Rectal smooth muscle tissue (tissue), 1 donor: Measurements from ENCODE around the gene LYRM1.
"Not testable (repeated sequence)": the region's sequence is repeated elsewhere in the genome, so short reads cannot be mapped to it uniquely, and the experiment has no call there.

ENCODE experiments used
- H3K27ac ChIP-seq: one replicate; pipeline ENCODE4 v1.7.0; 2013; ENCODE audit warnings: low read depth, low read length, inconsistent platforms
- H3K27me3 ChIP-seq: one replicate; pipeline ENCODE4 v1.7.0; 2013; ENCODE audit warnings: low read length; ENCODE audit not compliant: control insufficient read depth, insufficient read depth
- H3K36me3 ChIP-seq: one replicate; pipeline ENCODE4 v1.7.0; 2013; ENCODE audit warnings: low read length; ENCODE audit not compliant: control insufficient read depth, insufficient read depth
- H3K4me1 ChIP-seq: one replicate; pipeline ENCODE4 v1.7.0; 2013; ENCODE audit warnings: low read length; ENCODE audit not compliant: control insufficient read depth, insufficient read depth
- H3K4me3 ChIP-seq: one replicate; pipeline ENCODE4 v1.7.0; 2013; ENCODE audit warnings: low read length
- H3K9ac ChIP-seq: one replicate; pipeline ENCODE4 v1.7.0; 2013; ENCODE audit warnings: low read length

Gene LYRM1

GRCh38 chr16:20911361-20911760 is 10.8 kb downstream of the LYRM1 start:
- H3K4me3 ChIP-seq, result no peak overlapping the region
- no peak overlapping the region for H3K27ac ChIP-seq
- H3K27me3 ChIP-seq, result no peaks in the 10 kb centered on the region
- H3K9ac ChIP-seq, result no peak overlapping the region
- peaks cover 5% of the 10 kb centered on the region for H3K4me1 ChIP-seq
- no peaks in the 10 kb centered on the region for H3K36me3 ChIP-seq

- Histone ChIP-seq H3K27me3 (no peaks in the 10 kb centered on the region), H3K9ac (no peak overlapping the region), H3K36me3 (peaks cover 2% of the 10 kb centered on the region), H3K27ac (no peak overlapping the region), H3K4me1 (no peaks in the 10 kb centered on the region), H3K4me3 (no peak overlapping the region)
Measured at GRCh38 chr16:20916289-20916688, 15.7 kb downstream of the LYRM1 start.

- no peak overlapping the region for H3K4me3 ChIP-seq
- no peaks in the 10 kb centered on the region for H3K4me1 ChIP-seq
- H3K27ac ChIP-seq, result no peak overlapping the region
- no peak overlapping the region for H3K9ac ChIP-seq
- H3K27me3 ChIP-seq, result no peaks in the 10 kb centered on the region
- H3K36me3 ChIP-seq, result peaks cover 2% of the 10 kb centered on the region
Measured at GRCh38 chr16:20916942-20917341, 16.4 kb downstream of the LYRM1 start.

- Histone ChIP-seq H3K36me3 (peaks cover 2% of the 10 kb centered on the region), H3K27me3 (no peaks in the 10 kb centered on the region), H3K27ac (no peak overlapping the region), H3K9ac (no peak overlapping the region), H3K4me3 (no peak overlapping the region), H3K4me1 (no peaks in the 10 kb centered on the region)
Measured at GRCh38 chr16:20918486-20919239, 18.1 kb downstream of the LYRM1 start.

- H3K27me3 ChIP-seq, result no peaks in the 10 kb centered on the region
- H3K4me1 ChIP-seq, result no peaks in the 10 kb centered on the region
- no peak overlapping the region for H3K9ac ChIP-seq
- no peak overlapping the region for H3K4me3 ChIP-seq
- H3K36me3 ChIP-seq, result peaks cover 2% of the 10 kb centered on the region
- H3K27ac ChIP-seq, result no peak overlapping the region
Measured at GRCh38 chr16:20920091-20920490, 19.5 kb downstream of the LYRM1 start.

GRCh38 chr16:20920799-20921198 is 20.2 kb downstream of the LYRM1 start:
- Histone ChIP-seq H3K27me3 (no peaks in the 10 kb centered on the region), H3K27ac (no peak overlapping the region), H3K9ac (no peak overlapping the region), H3K4me3 (no peak overlapping the region), H3K36me3 (peaks cover 2% of the 10 kb centered on the region), H3K4me1 (no peaks in the 10 kb centered on the region)

GRCh38 chr16:20923876-20924275 is 23.3 kb downstream of the LYRM1 start:
- H3K4me1 ChIP-seq, result no peaks in the 10 kb centered on the region
- no peaks in the 10 kb centered on the region for H3K27me3 ChIP-seq
- no peak overlapping the region for H3K9ac ChIP-seq
- H3K27ac ChIP-seq, result no peak overlapping the region
- no peaks in the 10 kb centered on the region for H3K36me3 ChIP-seq
- H3K4me3 ChIP-seq, result no peak overlapping the region

GRCh38 chr16:20925751-20926150 is 25.2 kb downstream of the LYRM1 start:
- H3K36me3 ChIP-seq, result no peaks in the 10 kb centered on the region
- H3K27ac ChIP-seq, result no peak overlapping the region
- H3K27me3 ChIP-seq, result no peaks in the 10 kb centered on the region
- H3K4me3 ChIP-seq, result no peak overlapping the region
- H3K4me1 ChIP-seq, result no peaks in the 10 kb centered on the region
- no peak overlapping the region for H3K9ac ChIP-seq

GRCh38 chr16:20928774-20929411 is 28.3 kb downstream of the LYRM1 start:
- no peaks in the 10 kb centered on the region for H3K27me3 ChIP-seq
- H3K27ac ChIP-seq, result no peak overlapping the region
- no peak overlapping the region for H3K9ac ChIP-seq
- no peaks in the 10 kb centered on the region for H3K36me3 ChIP-seq
- H3K4me1 ChIP-seq, result no peaks in the 10 kb centered on the region
- H3K4me3 ChIP-seq, result no peak overlapping the region

- H3K27ac ChIP-seq, H3K4me1 ChIP-seq: not testable (repeated sequence)
Measured at GRCh38 chr16:20929676-20930364, 29.2 kb downstream of the LYRM1 start.

GRCh38 chr16:20930365-20930690 is 29.8 kb downstream of the LYRM1 start:
- no peaks in the 10 kb centered on the region for H3K27me3 ChIP-seq
- H3K4me3 ChIP-seq, result no peak overlapping the region
- H3K4me1 ChIP-seq, result no peaks in the 10 kb centered on the region
- H3K9ac ChIP-seq, result no peak overlapping the region
- peak overlapping the region; percentile 42 for H3K27ac ChIP-seq
- H3K36me3 ChIP-seq, result no peaks in the 10 kb centered on the region

More at GRCh38 chr16:20929676-20930364, 29.2 kb downstream of the LYRM1 start:
- not testable (repeated sequence) for H3K27me3 ChIP-seq, H3K36me3 ChIP-seq, H3K4me3 ChIP-seq, H3K9ac ChIP-seq

- Histone ChIP-seq H3K27ac (no peak overlapping the region), H3K4me3 (no peak overlapping the region), H3K9ac (no peak overlapping the region), H3K4me1 (no peaks in the 10 kb centered on the region), H3K36me3 (no peaks in the 10 kb centered on the region), H3K27me3 (no peaks in the 10 kb centered on the region)
Measured at GRCh38 chr16:20931066-20931600, 30.6 kb downstream of the LYRM1 start.
